GM19240 (cell line): ENCODE measurements around the gene PSORS1C1.
"Not testable (repeated sequence)": the region's sequence is repeated elsewhere in the genome, so short reads cannot be mapped to it uniquely, and the experiment has no call there.

Experiments
- DNase-seq: peaks from one replicate; pipeline ENCODE4 v3.0.0; 2011; ENCODE audit warnings: low spot score; ENCODE audit not compliant: insufficient read length

The PSORS1C1 gene

GRCh38 chr6:31114541-31114878 is at the start of gene PSORS1C1:
Gene PSORS1C1 (plus strand): TSS chr6:31114800. CDS start chr6:31129633, 14,833 bp downstream.
- DNase-seq: no peak

DNA sequence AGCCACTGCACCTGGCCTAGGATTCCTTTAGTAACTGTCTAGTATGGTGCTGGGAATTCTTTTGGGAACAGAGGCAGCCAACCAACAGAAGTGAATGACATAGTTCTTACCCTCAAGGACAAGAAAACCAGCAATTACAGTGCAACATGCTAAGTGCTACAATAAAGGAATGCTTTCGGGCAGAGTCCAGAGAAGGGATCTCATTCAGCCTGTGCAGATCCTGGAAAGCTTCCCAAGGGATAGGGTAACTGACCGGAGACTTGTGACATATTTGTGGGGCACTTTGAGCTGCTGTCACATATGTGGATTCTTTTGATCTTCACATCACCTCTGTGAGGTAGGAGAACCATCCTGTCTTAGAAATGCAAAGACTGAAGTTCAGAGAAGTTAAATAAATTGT is 49.0 kb upstream of the PSORS1C1 start:
- no peak for DNase-seq

GRCh38 chr6:31067028-31067427 is 47.6 kb upstream of the PSORS1C1 start:
- not testable (repeated sequence) for DNase-seq

- DNase-seq: not testable (repeated sequence)
Observed at GRCh38 chr6:31067891-31068668, 46.5 kb upstream of the PSORS1C1 start.

GRCh38 chr6:31068669-31069340 is 45.8 kb upstream of the PSORS1C1 start:
- peak; percentile 75 for DNase-seq

- no peak for DNase-seq
Observed at GRCh38 chr6:31070711-31071197, 43.8 kb upstream of the PSORS1C1 start.

DNA sequence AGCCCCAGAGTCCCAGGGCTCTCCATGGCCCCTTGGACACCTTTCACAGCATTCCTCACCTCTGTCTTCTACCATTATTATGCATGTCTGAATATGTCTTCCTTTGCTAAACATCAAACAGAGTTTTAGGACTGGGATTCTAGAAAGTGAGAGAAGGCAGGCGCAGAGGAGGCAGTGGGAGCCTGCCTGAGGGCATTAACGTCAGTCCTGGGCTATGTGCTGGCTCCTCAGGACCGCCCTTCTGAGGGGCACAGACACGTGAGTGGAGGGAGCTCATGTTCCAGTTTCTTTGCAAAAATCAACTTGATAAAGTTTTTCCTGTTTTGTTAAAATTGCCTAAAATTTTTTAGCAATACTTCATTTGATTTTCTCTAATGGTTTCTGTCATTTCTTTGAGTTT is 40.2 kb upstream of the PSORS1C1 start:
- DNase-seq: no peak

DNA sequence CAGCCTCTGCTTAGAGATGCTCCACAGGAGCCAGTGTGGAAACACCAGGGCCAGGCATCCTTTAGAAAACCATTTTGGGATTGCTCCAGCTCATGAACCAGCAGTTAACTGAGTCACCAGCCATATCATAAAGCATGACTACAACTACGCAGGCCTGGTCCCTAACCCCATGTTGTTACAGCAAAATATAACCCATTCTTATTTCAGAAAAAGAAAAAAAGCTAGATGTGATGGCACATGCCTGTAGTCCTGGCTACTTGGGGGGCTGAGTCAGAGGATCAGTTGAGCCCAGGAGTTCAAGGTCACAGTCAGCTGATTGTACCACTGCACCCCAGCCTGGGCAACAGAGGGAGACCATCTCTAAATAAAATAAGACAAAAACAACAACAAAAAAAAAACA is 39.1 kb upstream of the PSORS1C1 start:
- no peak for DNase-seq

GRCh38 chr6:31076611-31077010 is 38.0 kb upstream of the PSORS1C1 start:
- no peak for DNase-seq

GRCh38 chr6:31079656-31080261 is 34.8 kb upstream of the PSORS1C1 start:
- DNase-seq: no peak

GRCh38 chr6:31081872-31082271 is 32.7 kb upstream of the PSORS1C1 start:
- no peak for DNase-seq

DNA sequence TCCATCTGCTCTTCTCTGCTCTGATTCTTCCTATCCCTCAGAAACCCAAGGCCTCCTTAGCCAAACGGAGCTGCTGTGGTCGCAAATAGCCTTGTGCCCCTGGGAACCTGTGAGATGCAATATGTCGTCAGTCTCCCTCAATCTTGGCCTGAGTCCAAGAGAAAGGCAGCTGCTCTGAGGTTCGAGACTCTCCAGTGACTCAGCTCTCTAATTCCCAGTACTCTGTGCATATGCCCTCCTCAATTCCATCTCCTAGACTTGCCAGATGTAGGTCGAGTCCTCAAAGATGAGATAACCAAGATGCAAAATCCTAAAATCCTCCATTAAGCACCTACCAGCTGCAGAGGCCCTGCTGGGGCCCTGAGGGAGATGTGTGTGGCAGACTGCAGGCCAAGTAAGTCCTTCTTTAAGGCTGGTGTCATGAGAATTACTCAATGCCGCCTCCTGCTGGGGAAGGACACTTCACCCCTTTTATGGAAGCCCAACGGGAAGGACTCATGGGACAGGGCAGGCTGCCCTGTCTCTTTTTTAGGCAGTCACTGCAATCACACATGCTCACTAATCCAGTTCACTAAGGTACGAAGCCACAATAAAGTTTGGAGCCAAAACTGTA is 30.8 kb upstream of the PSORS1C1 start:
- no peak for DNase-seq

GRCh38 chr6:31086788-31087440 is 27.7 kb upstream of the PSORS1C1 start:
- no peak for DNase-seq

DNA sequence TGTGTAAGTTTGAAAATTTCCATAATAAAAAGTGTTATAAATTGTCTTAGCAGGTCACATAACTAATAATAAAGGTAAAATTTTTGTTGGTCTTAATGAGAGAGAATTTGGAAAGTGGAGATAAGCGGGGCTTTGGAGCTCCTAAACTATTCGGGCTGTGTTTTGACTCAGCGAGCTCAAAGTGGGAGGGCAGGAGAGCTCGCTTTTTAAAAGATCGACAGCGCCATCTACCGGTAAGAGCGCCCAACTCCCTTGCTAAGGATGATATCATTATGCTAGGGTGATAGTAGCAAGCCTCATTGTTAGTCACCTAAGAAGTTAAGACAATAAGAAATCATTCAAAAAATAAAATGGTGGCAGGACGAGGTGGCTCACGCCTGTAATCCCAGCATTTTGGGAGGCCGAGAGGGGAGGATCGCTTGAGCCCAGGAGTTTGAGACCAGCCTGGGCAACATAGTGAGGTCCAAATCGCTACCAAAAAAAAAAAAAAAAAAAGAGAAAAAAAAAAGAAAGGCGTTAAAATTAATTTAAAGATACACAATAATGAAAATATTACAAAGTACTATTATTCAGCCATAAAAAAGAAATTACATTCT is 27.0 kb upstream of the PSORS1C1 start:
- DNase-seq: peak; percentile 70

DNA sequence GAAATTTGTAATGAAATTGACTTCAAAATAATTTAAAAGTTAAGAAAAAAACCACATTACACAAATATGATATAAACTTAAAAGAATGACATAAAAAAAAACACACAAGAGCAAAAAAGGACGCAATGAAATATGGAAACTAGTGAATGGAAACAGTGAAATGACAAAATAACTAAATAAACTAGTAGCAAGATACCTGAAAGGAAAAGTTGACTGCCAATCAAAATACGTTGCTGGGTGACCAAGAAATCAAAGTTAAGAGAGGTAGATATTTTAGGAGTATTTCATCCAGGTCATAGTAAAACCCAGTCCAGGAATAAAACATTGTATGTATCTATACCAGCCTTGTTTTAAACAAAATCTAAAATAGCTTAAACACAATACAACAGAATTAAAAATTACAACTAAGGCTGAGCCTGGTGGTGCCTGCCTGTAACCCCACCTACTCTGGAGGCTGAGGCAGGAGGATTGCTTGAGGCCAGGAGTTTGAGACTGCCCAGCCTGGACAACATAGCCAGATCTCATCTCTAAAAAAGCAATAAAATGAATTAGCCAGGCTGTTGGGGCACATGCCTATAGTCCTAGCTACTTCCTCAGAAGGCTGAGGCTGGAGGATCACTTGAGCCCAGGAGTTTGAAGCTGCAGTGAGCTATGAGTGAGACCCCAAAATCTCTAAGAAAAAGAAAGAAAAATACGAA is 24.2 kb upstream of the PSORS1C1 start:
- DNase-seq: no peak

- DNase-seq: no peak
Observed at GRCh38 chr6:31090973-31091364, 23.6 kb upstream of the PSORS1C1 start.

DNA sequence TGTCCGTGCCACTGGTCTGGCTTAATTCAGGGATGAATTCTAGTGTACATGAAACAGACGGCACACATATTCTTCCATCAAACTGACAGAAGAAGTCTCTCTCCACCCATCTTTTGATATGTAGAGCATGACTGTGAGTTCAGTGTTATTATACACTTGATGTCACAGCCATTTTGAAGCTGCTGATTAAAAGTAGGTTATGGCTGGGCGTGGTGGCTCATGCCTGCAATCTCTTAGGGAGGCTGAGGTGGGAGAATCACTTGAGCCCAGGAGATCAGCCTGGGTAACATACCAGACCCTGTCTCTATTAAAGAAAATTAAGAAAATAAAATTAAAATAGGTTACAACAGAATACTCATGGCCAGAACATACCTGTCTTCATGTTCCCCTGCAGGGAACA is 22.9 kb upstream of the PSORS1C1 start:
- no peak for DNase-seq

GRCh38 chr6:31092238-31092637 is 22.4 kb upstream of the PSORS1C1 start:
- DNase-seq: no peak

- DNase-seq: no peak
Observed at GRCh38 chr6:31092769-31093505, 21.7 kb upstream of the PSORS1C1 start.

DNA sequence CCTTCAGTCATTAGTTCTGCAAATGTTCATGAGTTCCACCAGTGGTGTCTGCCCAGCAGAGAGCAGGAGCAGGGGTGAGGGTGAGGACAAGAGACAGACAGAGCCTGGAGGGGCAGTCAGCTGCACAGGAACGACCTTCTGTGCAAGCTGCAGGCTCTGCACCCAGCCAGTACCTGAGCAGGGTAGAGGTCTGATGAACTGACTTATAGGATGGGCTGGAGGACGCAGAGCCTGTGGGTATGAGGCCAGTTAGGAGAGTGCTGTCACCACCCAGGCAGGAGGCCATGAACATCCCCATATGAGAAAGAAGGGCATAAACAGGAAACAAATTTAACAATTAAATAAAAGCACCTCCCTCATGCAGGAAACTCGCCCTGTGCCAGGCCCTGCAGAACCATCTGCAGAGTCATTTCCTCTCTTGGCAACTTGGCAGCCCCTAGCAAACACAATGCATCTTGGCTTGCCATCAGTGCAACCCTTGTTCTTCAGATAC is 20.2 kb upstream of the PSORS1C1 start:
- no peak for DNase-seq
